ENCODE measurements around the gene PRTN3.

Gene PRTN3

GRCh38 chr19:810077-810855 lies 30.5 kb upstream of the PRTN3 start:
- ATAC-seq: no peak
- TF ChIP-seq OSR1 (CRISPR knock-in tag; IDR thresholded peaks at IDR 0.05): no peak
- TF ChIP-seq POU6F1 (CRISPR knock-in tag; IDR thresholded peaks at IDR 0.05; ENCODE audit: borderline replicate concordance, low read depth): no peak
- no peak for TF ChIP-seq CSDC2 (CRISPR knock-in tag; IDR thresholded peaks at IDR 0.05)
- TF ChIP-seq ISL1 (CRISPR knock-in tag; IDR thresholded peaks at IDR 0.05): no peak
- TF ChIP-seq ZNF70 (CRISPR knock-in tag; IDR thresholded peaks at IDR 0.05): no peak
- TF ChIP-seq TOX (CRISPR knock-in tag; IDR thresholded peaks at IDR 0.05; ENCODE audit: borderline replicate concordance): no peak

GRCh38 chr19:810883-811489 lies 29.8 kb upstream of the PRTN3 start:
- TF ChIP-seq CSRNP3 (CRISPR knock-in tag; IDR thresholded peaks at IDR 0.05) (no peak), SNAI2 (CRISPR knock-in tag; IDR thresholded peaks at IDR 0.05) (no peak), ZFP30 (CRISPR knock-in tag; IDR thresholded peaks at IDR 0.05) (no peak), PPARA (CRISPR knock-in tag; IDR thresholded peaks at IDR 0.05; ENCODE audit: borderline replicate concordance) (no peak), POU6F1 (CRISPR knock-in tag; IDR thresholded peaks at IDR 0.05; ENCODE audit: borderline replicate concordance, low read depth) (no peak), RARB (CRISPR knock-in tag; IDR thresholded peaks at IDR 0.05) (no peak), OSR1 (CRISPR knock-in tag; IDR thresholded peaks at IDR 0.05) (no peak)
- ATAC-seq: no peak

GRCh38 chr19:811506-812048 lies 29.2 kb upstream of the PRTN3 start:
- no peak for ATAC-seq
- TF ChIP-seq ZNF565 (CRISPR knock-in tag; conservative IDR thresholded peaks at IDR 0.05; ENCODE audit: low read depth): no peak
- TF ChIP-seq POU6F1 (CRISPR knock-in tag; IDR thresholded peaks at IDR 0.05; ENCODE audit: borderline replicate concordance, low read depth): no peak
- TF ChIP-seq TSHZ2 (CRISPR knock-in tag; IDR thresholded peaks at IDR 0.05): no peak
- no peak for TF ChIP-seq ARNTL (CRISPR knock-in tag; IDR thresholded peaks at IDR 0.05; ENCODE audit: borderline replicate concordance, low read depth)
- TF ChIP-seq ZNF8 (CRISPR knock-in tag; IDR thresholded peaks at IDR 0.05): no peak

GRCh38 chr19:812049-812746 lies 28.6 kb upstream of the PRTN3 start:
- TF ChIP-seq OSR1 (CRISPR knock-in tag; IDR thresholded peaks at IDR 0.05): no peak
- TF ChIP-seq ARNTL (CRISPR knock-in tag; IDR thresholded peaks at IDR 0.05; ENCODE audit: borderline replicate concordance, low read depth): no peak
- no peak for ATAC-seq
